Measurements from ENCODE around the gene NOC2L.

NOC2L gene

DNA sequence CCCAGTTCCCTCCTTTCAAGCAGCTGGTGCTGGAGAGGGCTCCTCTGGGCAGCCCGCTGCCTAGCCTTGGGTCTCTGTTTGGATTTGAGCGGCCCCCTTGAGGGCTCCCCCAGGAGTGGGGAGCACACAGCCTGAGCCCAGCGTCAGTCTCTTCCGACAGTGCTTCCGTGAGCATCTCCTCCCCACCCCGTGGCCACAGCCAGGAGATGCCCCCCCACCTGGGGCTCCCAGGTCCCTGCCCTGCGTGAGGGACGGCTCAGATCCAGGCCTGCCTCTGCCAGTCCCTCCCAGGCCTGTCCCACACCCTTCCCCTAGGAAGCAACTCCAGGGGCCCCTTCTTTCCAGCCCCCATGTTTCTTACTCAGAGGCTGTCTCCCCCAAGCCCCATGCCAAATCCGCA is 31.8 kb downstream of the NOC2L start:
- DNase-seq: no peak

DNA sequence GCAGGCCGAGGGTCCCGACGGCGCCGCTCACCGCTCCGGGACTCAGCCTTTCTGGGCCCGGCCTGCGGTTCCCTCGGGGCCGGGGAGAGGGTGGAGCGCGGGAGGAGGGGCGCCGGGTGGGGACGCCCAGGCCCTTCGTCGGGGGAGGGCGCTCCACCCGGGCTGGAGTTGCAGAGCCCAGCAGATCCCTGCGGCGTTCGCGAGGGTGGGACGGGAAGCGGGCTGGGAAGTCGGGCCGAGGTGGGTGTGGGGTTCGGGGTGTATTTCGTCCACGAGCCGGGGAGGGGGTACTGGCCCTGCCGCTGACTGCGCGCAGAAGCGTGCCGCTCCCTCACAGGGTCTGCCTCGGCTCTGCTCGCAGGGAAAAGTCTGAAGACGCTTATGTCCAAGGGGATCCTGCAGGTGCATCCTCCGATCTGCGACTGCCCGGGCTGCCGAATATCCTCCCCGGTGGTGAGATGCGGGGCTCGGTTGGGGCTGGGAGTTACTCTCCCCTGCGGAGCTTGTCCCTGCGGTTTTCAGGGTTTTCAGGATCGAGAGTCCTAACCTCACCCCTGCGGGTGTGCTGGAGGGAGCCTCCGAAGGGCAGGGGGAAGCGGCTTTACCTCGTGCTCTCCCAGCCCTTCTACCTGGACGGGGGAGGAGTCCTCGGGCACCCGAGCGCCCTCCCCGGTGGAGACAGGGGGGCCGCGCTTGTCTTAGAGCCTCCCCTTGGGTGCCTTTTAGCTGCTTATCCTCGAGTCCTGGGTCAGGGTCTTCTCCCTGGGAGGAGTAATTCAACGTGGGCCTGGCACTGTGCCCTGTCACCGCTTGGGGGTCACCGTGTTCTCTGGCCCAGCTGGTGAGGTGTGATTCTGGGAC is 33.3 kb downstream of the NOC2L start:
- DNase-seq: peak; percentile 69

DNA sequence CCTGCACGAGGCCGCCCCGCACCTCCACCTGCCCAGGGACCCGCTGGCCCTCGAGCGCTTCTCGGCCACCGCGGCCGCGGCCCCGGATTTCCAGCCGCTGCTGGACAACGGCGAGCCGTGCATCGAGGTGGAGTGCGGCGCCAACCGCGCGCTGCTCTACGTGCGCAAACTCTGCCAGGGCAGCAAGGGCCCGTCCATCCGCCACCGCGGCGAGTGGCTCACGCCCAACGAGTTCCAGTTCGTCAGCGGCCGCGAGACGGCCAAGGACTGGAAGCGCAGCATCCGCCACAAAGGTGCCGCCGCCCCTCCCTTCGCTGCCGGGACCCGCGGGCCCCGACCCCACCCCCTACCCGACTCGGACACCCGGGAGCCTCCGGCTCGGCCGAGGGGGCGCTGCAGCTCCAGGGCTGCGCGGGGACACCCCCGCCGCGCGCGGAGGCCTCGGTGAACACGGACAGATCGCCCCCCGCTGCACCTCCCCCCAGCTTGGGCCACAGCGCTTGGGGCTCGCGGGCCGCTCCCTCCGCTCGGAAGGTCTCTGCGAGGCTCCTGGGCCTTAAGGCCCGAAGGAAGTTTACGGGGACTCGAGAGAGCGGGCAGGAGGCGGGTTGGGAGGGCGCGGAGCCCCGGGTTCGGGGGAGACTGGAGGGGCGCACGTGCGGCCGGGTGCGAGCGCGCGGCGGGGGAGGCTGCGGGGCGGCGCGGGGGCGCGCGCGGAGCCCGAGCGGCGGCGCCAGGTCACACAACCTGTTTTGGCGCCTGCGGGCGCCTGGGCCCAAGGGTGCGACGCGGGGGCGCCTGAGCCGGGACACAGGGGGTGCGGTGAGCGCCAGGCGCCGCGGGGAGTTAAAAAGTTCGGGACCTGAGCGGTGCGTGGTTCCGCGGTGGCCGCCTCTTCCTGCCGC is 34.1 kb downstream of the NOC2L start:
- peak; percentile 77 for DNase-seq

DNA sequence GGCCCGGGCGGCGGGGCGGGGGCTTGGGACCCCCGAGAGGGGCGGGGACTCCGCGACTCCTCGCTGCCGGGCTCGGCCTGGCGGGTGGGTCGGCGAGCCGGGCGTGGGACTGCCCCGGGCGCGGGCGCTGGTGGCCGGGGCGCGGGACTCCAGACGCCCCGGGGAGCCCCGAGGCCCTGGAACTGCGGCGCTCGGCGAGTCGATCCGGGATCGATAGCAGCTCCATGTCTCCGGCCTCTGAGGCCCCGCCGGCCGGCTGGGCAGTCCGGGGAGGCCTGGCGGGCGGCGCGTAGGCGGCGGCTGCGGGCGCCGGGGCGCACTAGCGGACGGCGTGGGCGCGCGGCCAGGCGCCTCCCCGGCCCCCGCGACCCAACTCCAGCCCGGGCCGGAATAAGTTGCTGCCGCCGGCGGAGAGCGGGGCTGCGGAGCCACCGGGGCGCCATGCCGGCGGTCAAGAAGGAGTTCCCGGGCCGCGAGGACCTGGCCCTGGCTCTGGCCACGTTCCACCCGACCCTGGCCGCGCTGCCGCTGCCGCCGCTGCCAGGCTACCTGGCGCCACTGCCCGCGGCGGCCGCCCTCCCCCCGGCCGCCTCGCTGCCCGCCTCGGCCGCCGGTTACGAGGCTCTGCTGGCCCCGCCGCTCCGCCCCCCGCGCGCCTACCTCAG is 34.9 kb downstream of the NOC2L start:
- DNase-seq: no peak

DNA sequence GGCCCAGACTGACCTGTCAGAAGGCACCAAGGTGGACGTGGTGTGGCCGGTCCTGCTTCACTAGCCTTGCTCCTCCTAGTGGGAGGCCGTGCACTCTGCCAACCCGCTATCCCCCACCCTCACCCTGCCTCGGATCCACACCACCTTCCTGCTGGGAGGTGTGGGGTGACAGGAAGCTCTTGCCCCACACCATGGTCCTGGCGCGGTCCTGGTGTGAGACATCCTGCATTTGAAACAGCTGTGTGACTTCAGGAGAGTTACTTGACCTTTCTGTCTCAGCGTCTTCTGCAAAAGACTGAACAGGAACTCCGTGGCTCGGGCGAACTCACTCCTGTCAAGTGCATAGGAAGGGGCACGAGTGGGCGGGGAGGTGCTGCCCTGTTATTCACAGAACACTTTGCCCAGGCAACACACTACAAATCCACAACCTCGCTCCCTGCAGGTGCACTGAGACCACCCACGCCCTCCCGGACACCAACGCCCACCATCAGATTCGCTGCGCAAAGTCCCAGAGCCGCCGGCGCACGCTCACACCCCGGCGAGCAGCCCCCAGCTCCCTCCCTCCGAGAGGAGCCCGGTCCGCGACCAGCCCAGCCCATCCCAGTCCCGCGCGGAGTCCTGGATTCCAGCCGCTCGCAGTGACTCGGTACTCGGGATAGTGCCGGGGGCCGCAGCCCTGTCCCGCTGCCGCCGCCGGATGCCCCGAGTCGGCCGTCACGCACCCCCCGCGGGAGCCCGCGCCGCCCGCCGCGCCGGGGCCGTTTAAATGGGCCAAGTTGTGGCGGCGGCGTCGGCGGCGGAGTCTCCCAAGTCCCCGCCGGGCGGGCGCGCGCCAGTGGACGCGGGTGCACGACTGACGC is 35.7 kb downstream of the NOC2L start, which contains the start of gene SAMD11:
SAMD11 (plus strand) TSS at position 793 of the 860 bp plus-strand sequence. CDS start 509 bp downstream, outside the sequence.
- DNase-seq: peak; percentile 96

DNA sequence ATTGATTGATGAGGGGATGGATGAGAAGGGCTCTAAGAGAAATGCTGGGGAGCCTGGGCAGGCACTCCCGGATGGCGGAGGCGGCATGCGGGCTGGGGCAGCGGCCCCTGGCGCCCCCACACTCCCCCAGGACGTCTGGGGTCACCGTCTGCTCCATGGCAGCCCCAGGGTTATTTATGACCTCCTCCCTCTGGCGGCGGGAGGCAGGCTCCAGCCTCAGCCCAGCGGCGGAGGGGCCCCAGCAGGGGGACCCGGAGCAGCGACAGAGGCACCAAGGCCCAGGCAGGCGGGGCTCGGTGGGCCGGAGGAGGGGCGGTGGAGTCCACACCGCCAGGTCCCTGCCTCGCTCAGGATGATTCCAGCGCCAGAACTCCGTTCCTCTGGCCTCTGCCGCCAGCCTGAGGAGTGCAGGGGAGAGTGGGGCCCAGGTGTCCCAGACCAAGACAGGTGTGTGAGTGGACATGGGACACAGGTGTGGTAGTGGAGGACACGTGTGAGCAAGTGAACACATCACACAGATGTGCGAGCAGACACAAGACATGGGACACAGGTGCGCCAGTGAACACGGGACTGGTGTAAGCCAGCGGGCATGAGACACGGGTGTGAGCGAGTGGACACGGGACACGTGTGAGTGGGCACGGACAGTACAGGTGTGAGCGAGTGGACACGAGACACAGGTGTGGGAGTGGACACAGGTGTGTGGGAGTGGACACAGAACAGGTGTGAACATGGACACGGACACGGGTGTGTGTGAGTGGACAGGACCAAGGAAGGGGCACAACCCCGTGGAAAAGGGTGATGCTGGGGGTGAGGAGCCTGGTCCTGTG is 37.8 kb downstream of the NOC2L start:
- peak; percentile 95 for DNase-seq

DNA sequence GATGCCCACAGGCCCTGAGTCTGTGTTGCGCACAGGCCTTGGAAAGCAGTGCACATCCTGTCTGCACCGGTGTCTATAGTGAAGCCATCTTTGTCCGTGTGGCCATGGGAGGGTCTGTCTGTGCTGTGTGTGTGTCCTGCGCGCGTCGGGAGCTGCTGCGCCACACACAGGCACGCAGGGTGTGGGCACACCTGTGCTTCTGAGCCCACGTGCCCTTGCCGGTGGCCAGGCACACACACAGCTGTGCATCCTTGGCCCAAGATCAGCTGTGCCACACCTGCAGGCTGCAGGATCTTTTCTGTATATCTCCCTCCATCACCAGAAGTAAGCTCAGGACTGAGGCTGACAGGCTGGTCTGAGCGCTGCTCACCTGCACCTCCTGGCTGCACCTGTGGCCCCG is 38.5 kb downstream of the NOC2L start:
- no peak for DNase-seq

DNA sequence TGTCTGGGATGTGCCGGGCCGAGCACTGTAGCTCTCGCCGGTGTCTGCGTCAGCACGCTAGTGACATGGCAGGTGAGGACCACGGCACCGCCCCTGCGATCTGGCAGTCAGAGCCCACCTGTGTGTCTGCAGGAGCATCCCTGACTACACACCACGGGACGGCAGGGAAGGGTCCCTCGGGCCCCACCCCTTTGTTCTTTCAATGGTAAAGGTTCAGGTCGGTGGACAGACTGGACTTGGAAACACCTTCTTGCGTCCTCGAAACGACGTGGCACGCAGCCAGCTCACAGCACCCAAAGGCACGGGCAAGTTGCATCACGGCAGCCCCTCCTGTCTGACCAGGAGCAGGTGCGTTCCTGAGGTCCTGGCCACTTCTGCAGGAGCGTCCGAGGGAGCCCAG is 39.0 kb downstream of the NOC2L start:
- no peak for DNase-seq

DNA sequence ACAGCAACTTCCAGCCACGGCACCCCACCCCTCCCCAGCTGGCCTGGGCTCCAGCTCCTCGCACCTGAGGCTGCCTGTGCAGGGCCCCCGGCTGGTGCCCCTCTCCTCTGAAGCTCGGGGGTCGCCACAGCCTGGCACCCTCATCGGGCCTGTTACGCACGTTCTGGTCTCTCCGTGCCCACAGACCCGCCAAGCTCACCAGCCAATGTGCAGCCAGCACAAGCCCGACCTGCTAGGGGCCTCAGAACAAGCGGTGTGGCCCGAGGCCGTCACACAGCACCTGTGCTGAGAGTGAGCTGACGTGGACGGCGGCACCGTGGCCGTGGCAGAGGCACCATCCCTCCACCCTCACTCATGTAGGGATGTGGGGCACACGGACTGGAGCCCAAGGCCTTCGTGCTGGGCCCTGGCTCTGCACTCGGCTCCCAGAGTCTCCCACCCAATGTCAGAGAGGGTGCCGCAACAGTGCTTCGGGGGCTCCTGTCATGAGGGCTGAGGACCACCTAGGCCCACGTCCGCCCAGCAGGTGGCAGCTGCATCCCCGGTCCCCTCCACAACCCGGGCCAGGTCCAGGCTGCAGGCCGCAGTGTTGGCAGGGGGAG is 39.7 kb downstream of the NOC2L start:
- no peak for DNase-seq

DNA sequence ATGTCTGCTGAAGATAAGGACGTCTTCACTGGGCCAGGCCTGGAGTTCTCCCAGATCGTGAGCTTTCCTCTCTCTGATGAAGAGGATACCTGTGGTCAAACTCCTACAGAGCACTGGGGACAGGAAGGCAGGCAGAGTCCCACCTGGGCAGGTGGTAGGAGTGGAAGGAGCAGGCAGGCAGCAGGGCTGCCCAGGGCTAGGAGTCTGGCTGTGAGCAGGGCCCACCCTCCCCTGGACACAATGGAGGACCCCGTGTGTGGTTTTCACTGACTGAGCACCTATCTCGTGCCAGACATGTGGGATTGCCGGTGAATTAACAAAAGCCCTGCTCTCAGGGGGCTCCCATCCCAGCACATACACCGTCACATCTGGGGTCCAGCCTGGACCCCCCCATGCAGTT is 40.2 kb downstream of the NOC2L start:
- peak; percentile 11 for DNase-seq

DNA sequence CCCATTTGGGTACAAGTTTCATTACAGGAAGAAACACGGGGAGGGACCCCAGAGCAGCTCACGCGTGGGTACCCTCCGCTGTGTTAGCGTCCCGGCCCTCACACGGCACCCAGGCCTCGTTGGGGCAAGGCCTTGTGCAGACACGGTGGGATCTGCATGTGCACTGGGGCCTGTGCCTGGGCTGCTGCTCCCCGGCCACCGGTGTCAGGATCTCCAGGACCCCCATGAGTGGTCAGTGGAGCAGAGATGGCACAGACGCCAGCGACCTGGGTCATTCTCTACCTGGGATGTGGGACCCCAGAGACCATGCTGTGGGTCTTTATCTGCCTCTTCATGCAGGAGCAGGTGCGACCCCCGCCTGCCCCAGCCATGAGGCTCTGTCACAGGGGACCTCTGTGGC is 40.7 kb downstream of the NOC2L start:
- peak; percentile 7 for DNase-seq

DNA sequence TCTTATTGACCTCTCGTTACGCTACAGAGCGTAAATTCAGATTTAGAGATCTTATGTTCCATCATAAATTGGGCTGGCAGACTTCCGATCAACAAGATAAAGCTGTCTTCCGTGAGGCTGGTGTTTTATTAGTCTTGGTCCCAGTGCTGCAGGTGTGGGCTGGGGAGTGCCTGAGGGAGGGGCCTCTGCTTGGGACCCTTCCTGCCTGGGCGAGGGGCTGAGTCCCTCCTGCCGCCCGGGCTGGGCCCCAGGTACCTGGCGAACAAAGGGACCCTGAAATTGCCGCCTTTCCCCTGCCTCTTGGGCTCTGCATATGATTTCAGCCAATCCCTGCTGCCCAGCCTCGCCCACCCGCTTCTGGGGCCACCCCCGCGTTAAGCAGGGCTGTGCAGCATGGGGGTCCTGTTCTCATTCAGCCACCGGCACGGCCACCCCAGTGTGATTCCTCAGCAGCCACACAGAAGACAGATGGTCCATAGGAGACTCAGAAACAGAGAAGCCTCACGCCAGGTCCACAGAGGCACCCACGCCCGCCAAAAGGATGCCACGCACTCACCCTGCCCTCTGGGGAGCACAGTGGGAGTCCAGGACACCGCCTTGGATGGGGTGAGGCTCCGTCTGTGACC is 41.5 kb downstream of the NOC2L start:
- DNase-seq: peak; percentile 33

DNA sequence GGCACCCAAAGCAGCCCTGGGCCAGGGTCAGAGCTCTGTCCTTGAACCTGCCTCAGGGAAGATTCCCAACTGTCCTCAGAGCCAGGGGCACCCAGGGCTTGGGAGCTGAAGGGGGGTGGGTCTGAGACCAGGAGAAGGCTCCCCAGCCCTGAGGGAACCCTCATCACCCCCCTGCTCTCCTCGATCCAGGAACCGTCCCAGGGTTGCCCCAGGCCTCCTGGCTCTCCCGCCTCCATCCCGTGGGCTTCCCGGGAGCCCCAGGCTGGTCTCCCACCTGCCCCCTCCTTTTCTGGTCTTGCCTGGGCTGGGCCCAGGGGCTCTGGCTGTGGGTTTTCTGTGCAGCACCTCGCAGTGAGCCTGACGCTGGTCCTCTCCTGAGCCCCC is 42.0 kb downstream of the NOC2L start:
- DNase-seq: peak; percentile 33

DNA sequence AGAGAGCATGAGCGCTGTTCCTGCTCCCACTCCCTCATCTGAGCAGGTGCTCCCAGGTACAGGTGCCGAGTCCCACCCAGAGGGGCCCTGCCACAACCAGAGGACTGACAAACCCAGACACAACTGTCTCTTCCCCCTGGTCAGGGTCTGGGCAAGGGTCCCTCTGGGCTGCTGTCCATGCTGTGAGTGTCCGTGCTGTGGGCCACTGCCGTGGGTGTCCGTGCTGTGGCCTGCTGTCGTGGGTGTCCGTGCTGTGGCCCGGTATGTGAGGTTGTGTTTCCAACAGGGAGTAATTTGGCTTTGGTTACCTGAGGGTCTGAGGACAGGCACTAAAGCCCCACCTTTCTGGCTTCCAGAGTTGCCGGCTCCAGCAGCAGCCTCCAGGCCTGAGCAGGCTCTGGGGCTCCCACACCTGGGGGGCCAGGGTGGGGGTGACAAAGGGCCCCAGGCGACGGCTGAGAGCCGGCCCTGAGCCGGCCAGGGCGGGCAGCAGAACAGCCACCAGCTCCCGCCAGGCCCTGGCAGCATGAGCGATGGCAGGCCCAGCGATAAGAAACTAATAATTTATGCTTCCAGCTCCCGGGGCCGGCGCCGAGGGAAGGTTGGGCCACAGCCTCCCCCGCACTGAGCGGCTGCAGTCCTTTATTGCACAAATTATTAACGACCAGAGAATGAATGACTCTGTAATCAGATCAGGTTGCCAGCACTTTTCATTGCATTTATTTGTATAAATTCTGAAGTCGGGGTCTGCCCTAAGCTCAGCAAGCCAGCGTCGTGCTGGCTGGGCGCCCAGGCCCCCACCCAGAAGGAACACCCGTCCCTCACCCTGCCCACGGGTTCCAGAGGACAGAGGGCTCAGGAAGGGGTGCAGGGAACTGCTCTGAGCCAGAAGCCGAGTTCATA is 42.6 kb downstream of the NOC2L start:
- DNase-seq: peak; percentile 53

DNA sequence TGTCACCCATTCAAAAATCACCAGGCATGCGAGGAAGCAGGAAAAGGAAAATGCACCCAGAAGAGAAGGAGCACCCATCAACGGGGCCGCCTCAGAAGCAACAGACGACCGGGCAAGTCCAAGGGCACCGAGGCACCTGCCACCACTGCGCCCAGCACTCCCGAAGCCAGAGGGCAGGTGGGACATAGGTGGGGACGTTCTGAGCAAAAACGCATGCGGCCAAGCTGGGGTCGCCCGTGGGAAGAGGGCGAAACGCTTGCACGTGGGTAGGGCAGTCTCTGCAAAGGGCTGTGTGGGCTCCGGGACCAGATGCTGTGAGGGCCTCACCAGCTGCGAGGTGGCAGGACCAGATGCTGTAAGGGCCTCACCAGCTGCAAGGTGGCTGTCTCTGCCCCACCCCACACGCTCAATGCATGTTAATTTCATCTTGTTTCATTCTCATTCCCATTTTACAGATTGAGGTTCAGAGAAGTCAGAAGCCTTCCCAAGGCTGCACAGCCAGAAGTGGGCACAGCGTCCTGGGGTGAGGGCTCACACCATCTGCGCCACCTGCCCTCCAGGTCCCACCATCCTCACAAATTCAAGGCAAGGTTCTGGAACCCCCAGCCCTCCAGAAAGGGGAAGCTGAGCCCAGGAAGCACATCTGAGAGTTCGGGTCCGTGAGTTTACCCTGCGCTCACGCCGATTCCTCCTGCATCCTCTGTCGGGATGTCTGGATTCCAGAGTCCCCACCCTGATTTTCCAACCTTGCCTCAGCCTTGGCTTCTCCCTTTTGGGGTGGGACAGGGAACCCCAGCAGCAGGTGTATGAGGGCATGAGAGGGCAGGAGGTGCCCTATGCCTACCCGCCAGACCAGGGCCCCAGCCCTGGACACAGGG is 43.5 kb downstream of the NOC2L start:
- DNase-seq: no peak

DNA sequence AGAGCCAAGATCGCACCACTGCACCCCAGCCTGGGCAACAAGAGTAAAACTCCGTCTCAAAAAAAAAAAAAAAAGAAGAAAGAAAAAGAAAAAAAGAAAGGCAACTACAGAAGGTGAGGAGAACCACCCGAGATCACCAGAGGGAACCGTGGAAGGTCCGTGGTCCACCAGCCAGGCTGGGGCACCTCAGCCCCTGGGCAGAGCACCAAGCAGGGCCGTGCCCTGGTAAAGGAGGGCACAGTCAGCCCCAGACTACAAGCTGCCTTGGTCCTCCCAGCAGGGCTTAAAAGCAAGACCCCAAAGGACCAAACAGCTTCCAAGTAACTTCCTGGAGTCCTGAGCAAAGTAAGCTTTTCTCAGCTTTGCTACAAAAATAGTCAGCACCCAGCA is 44.2 kb downstream of the NOC2L start:
- DNase-seq: no peak

DNA sequence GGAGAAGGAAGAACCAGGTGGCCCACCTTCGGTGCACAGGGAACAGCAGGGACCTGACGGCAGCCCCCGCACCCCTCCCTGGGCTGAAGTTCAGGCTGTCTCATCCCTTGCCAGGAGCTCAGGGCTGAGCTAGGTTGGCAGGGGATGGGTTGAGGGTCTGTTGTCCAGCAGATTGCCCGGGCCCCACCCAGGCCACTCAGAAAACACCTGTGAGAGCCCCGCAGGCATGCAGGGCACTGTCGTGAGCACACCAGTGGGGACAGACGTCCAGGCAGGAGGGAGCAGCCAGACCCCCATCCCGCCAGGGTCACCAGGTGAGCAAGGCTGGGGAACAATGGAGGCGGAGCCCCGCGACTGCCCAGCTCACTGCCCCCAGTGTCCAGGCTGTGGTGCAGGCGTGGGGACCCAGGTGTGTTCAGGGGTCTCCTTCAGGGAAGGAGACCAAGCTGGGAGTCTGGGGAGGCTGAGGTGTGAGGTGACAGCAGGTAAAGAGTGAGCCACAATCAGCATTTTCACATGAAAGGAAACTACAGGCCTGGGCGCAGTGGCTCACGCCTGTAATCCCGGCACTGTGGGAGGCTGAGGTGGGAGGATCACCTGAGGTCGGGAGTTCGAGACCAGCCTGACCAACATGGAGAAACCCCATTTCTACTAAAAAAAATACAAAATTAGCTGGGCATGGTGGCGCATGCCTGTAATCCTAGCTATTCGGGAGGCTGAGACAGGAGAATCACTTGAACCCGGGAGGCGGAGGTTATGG is 44.7 kb downstream of the NOC2L start:
- no peak for DNase-seq
